ENCODE data around the gene STAC.

The STAC gene

DNA sequence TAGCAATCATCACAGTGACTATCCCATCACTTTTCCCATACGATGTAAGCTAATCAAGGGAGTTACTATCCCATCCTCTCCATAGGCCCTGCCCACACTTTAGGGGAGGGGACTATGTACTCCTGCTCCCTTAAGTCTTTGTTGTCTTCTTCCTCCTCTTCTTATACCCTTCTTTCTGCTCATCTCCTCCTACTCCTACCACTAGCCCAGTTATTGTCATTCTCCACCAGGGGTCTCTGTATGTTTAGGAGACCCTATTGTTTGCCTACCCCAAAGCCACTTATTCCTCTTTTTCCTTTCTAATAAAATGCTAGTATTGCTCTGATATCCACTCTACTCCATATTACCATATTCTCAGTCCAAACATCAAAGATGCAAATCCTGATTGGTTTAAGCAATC, 27.8 kb downstream of the STAC start:
- TF ChIP-seq PPARA (CRISPR knock-in tag; IDR thresholded peaks at IDR 0.05; ENCODE audit: borderline replicate concordance) (no peak), ESRRG (CRISPR knock-in tag; IDR thresholded peaks at IDR 0.05) (no peak), ZFP30 (CRISPR knock-in tag; IDR thresholded peaks at IDR 0.05) (no peak), ISL1 (CRISPR knock-in tag; IDR thresholded peaks at IDR 0.05) (no peak), BACH2 (CRISPR knock-in tag; IDR thresholded peaks at IDR 0.05; ENCODE audit: borderline replicate concordance) (no peak), CSDC2 (CRISPR knock-in tag; IDR thresholded peaks at IDR 0.05) (no peak), ZC3H10 (CRISPR knock-in tag; IDR thresholded peaks at IDR 0.05) (no peak)
- TF ChIP-seq, protein P1, sequence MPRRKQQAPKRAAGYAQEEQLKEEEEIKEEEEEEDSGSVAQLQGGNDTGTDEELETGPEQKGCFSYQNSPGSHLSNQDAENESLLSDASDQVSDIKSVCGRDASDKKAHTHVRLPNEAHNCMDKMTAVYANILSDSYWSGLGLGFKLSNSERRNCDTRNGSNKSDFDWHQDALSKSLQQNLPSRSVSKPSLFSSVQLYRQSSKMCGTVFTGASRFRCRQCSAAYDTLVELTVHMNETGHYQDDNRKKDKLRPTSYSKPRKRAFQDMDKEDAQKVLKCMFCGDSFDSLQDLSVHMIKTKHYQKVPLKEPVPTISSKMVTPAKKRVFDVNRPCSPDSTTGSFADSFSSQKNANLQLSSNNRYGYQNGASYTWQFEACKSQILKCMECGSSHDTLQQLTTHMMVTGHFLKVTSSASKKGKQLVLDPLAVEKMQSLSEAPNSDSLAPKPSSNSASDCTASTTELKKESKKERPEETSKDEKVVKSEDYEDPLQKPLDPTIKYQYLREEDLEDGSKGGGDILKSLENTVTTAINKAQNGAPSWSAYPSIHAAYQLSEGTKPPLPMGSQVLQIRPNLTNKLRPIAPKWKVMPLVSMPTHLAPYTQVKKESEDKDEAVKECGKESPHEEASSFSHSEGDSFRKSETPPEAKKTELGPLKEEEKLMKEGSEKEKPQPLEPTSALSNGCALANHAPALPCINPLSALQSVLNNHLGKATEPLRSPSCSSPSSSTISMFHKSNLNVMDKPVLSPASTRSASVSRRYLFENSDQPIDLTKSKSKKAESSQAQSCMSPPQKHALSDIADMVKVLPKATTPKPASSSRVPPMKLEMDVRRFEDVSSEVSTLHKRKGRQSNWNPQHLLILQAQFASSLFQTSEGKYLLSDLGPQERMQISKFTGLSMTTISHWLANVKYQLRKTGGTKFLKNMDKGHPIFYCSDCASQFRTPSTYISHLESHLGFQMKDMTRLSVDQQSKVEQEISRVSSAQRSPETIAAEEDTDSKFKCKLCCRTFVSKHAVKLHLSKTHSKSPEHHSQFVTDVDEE (CRISPR knock-in tag; IDR thresholded peaks at IDR 0.05): no peak
- TF ChIP-seq, protein P2, sequence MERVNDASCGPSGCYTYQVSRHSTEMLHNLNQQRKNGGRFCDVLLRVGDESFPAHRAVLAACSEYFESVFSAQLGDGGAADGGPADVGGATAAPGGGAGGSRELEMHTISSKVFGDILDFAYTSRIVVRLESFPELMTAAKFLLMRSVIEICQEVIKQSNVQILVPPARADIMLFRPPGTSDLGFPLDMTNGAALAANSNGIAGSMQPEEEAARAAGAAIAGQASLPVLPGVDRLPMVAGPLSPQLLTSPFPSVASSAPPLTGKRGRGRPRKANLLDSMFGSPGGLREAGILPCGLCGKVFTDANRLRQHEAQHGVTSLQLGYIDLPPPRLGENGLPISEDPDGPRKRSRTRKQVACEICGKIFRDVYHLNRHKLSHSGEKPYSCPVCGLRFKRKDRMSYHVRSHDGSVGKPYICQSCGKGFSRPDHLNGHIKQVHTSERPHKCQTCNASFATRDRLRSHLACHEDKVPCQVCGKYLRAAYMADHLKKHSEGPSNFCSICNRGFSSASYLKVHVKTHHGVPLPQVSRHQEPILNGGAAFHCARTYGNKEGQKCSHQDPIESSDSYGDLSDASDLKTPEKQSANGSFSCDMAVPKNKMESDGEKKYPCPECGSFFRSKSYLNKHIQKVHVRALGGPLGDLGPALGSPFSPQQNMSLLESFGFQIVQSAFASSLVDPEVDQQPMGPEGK (CRISPR knock-in tag; IDR thresholded peaks at IDR 0.05; ENCODE audit: borderline replicate concordance): no peak
- no peak for ATAC-seq

DNA sequence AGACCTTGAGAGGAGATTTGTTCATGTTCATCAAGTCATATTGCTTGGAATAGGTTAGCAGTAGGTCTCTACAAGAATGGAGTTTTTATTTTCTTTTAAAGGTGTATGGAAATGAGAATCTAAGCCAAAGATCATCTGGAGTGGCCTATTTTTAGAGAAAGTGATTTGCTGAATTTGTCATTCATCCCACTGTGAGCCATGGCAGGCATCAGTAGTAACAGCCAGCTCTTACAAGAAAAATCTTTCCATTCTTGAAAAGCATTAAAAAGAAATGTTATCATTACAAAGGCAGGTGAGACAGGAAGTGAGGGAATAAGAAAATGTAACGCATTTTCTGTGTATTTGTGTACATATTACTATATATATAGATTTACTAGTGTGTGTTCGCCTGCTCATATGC, 29.6 kb downstream of the STAC start:
- ATAC-seq: no peak
- TF ChIP-seq ZNF565 (CRISPR knock-in tag; conservative IDR thresholded peaks at IDR 0.05; ENCODE audit: low read depth) (no peak), PPARA (CRISPR knock-in tag; IDR thresholded peaks at IDR 0.05; ENCODE audit: borderline replicate concordance) (no peak), ARNTL (CRISPR knock-in tag; IDR thresholded peaks at IDR 0.05; ENCODE audit: borderline replicate concordance, low read depth) (no peak), OSR1 (CRISPR knock-in tag; IDR thresholded peaks at IDR 0.05) (no peak), ZFP3 (CRISPR knock-in tag; IDR thresholded peaks at IDR 0.05) (no peak), SNAI2 (CRISPR knock-in tag; IDR thresholded peaks at IDR 0.05) (no peak), ZC3H10 (CRISPR knock-in tag; IDR thresholded peaks at IDR 0.05) (no peak), RARB (CRISPR knock-in tag; IDR thresholded peaks at IDR 0.05) (no peak), BACH2 (CRISPR knock-in tag; IDR thresholded peaks at IDR 0.05; ENCODE audit: borderline replicate concordance) (no peak)
- TF ChIP-seq, protein P3, sequence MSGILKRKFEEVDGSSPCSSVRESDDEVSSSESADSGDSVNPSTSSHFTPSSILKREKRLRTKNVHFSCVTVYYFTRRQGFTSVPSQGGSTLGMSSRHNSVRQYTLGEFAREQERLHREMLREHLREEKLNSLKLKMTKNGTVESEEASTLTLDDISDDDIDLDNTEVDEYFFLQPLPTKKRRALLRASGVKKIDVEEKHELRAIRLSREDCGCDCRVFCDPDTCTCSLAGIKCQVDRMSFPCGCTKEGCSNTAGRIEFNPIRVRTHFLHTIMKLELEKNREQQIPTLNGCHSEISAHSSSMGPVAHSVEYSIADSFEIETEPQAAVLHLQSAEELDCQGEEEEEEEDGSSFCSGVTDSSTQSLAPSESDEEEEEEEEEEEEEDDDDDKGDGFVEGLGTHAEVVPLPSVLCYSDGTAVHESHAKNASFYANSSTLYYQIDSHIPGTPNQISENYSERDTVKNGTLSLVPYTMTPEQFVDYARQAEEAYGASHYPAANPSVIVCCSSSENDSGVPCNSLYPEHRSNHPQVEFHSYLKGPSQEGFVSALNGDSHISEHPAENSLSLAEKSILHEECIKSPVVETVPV (CRISPR knock-in tag; IDR thresholded peaks at IDR 0.05): no peak
- TF ChIP-seq, protein P4, sequence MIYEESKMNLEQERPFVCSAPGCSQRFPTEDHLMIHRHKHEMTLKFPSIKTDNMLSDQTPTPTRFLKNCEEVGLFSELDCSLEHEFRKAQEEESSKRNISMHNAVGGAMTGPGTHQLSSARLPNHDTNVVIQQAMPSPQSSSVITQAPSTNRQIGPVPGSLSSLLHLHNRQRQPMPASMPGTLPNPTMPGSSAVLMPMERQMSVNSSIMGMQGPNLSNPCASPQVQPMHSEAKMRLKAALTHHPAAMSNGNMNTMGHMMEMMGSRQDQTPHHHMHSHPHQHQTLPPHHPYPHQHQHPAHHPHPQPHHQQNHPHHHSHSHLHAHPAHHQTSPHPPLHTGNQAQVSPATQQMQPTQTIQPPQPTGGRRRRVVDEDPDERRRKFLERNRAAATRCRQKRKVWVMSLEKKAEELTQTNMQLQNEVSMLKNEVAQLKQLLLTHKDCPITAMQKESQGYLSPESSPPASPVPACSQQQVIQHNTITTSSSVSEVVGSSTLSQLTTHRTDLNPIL (CRISPR knock-in tag; IDR thresholded peaks at IDR 0.05; ENCODE audit: low read depth): no peak

DNA sequence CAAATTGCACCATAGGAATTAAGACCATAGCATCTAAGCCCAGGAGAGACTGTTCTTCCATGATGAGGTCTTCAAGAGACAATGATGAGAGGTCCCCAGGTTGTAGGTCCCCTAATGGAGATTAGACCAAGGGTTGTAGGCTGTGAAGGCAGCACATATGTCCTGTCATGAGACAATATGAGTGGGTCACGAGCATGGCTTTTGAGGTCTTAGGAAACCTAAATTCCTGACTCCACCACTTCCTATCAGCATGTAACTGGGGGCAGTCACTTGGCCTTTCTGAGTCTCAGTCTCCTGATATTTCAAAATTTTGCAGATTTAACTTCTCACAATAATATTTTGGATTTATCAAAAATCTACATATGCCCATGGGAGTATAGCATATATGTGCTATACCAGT, 31.3 kb downstream of the STAC start:
- ATAC-seq: no peak
- TF ChIP-seq ZFP3 (CRISPR knock-in tag; IDR thresholded peaks at IDR 0.05) (no peak), BACH2 (CRISPR knock-in tag; IDR thresholded peaks at IDR 0.05; ENCODE audit: borderline replicate concordance) (no peak), CSDC2 (CRISPR knock-in tag; IDR thresholded peaks at IDR 0.05) (no peak), ARNTL (CRISPR knock-in tag; IDR thresholded peaks at IDR 0.05; ENCODE audit: borderline replicate concordance, low read depth) (no peak), SNAI2 (CRISPR knock-in tag; IDR thresholded peaks at IDR 0.05) (no peak), PPARA (CRISPR knock-in tag; IDR thresholded peaks at IDR 0.05; ENCODE audit: borderline replicate concordance) (no peak), ISL1 (CRISPR knock-in tag; IDR thresholded peaks at IDR 0.05) (no peak), ESRRG (CRISPR knock-in tag; IDR thresholded peaks at IDR 0.05) (no peak), ZNF70 (CRISPR knock-in tag; IDR thresholded peaks at IDR 0.05) (no peak)
- TF ChIP-seq, protein P1 (CRISPR knock-in tag; IDR thresholded peaks at IDR 0.05): no peak

All from SK-N-SH treated with all-trans-retinoic acid at 6 μM for 48 hours (cell line).